ENCODE measurements around the gene TIMM29.

Gene TIMM29

DNA sequence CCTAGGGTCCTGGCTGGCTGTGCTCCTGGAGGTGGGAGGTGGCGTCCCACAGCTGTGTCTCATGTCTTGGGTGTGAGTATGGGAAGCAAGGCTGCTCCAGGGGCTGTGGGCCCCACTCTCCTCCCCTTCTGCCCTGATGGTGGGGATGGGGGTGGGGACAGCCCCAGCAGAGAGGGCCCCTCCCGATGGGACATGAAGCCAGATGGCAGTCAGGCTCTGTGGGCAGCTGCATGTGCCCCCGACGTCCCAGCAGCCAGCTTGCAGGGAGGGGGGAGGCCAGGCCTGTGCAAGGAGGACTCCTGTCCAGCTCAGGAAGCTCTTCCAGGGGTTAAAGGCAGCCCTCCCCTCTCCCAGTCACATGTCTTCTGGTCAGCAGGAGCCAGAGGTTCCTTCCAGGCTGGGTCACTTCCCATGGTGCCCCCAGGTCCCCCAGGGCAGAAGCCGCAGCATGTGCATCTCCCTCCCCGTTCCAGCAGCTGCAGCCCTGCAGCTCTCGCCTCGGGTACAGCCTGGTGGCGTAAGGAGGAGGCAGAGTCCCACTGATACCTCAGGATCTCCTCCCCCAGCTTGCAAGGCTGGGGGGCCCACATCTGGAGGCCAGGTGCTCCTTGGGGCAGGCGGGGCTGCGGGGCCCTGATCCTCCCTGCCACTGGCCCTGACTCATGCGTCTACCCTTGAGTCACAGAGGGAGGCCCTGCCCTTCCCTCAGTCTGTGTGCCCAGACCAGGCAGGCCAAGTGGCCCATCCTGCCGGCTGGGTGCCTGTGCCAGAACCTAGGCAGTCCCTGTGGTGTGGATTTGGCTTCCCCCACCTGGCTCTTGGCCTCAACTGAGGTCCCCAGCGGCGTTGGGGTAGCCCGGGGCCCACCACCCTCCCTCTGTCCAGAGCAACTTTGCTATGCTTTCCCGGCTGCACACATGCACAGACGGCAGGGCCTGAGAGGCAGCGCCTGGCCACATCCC lies 13.2 kb upstream of the TIMM29 start:
- Histone ChIP-seq H3K27ac (ENCODE audit: low read length) (no peak overlapping the region), H3K4me1 (ENCODE audit: control insufficient read depth in 1 of 2, insufficient read depth in 2 of 2, low read length in 2 of 2) (no peaks in the 10 kb centered on the region), H3K4me3 (ENCODE audit: low read depth in 1 of 2, low read length in 2 of 2) (no peak overlapping the region), H3K9me3 (ENCODE audit: control insufficient read depth in 1 of 2, low read length in 2 of 2) (no peaks in the 10 kb centered on the region), H3K36me3 (ENCODE audit: control insufficient read depth in 1 of 2, insufficient read depth in 2 of 2, low read length in 2 of 2) (peaks cover 25 to 76% of the 10 kb centered on the region in 2 donors), H3K27me3 (ENCODE audit: low read depth, low read length) (no peaks in the 10 kb centered on the region)

DNA sequence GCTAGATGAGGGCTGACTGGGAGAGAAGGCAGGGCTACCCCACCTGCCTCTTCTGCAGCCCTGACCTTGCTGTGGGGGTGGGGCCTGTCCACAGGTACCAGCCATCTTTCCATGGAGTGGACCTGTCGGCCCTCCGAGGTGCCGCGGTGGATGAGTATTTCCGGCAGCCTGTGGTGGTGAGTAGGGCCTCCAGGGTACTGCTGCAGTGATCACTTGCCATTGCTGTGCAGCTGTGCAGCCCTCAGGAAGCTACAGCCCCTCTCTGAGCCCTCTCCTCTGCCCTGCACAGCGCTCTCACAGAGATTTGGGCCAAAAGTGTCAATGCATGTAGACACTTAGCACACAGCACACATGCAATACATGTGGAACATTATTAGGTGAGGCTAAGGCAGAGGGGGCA lies 12.0 kb upstream of the TIMM29 start:
- Histone ChIP-seq H3K27ac (ENCODE audit: low read length) (no peak overlapping the region), H3K4me3 (ENCODE audit: low read depth in 1 of 2, low read length in 2 of 2) (no peak overlapping the region), H3K27me3 (ENCODE audit: low read depth, low read length) (no peaks in the 10 kb centered on the region), H3K36me3 (ENCODE audit: control insufficient read depth in 1 of 2, insufficient read depth in 2 of 2, low read length in 2 of 2) (peaks cover 25 to 80% of the 10 kb centered on the region in 2 donors), H3K4me1 (ENCODE audit: control insufficient read depth in 1 of 2, insufficient read depth in 2 of 2, low read length in 2 of 2) (no peaks in the 10 kb centered on the region), H3K9me3 (ENCODE audit: control insufficient read depth in 1 of 2, low read length in 2 of 2) (no peaks in the 10 kb centered on the region)

DNA sequence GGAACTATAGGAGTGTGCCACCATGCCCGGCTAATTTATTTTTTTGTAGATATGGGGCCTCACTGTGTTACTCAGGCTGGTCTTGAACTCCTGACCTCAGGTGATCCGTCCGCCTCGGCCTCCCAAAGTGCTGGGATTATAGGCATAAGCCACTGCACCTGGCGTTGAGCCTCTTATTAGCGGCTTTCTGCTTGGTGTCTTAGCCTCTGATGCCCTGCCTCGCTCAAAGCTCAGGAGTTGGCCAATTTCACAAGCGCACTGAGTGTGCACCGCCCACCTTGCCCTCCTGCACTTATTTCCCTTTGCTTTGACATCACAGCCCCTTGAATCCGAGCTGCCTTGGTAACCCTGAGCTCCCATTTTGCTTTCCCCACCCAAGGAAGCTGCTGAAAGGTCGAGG lies 10.3 kb upstream of the TIMM29 start:
- Histone ChIP-seq H3K27ac (ENCODE audit: low read length) (no peak overlapping the region), H3K4me3 (ENCODE audit: low read depth in 1 of 2, low read length in 2 of 2) (no peak overlapping the region), H3K27me3 (ENCODE audit: low read depth, low read length) (no peaks in the 10 kb centered on the region), H3K9me3 (ENCODE audit: control insufficient read depth in 1 of 2, low read length in 2 of 2) (no peaks in the 10 kb centered on the region), H3K36me3 (ENCODE audit: control insufficient read depth in 1 of 2, insufficient read depth in 2 of 2, low read length in 2 of 2) (peaks cover 25 to 82% of the 10 kb centered on the region in 2 donors), H3K4me1 (ENCODE audit: control insufficient read depth in 1 of 2, insufficient read depth in 2 of 2, low read length in 2 of 2) (no peaks in the 10 kb centered on the region)

DNA sequence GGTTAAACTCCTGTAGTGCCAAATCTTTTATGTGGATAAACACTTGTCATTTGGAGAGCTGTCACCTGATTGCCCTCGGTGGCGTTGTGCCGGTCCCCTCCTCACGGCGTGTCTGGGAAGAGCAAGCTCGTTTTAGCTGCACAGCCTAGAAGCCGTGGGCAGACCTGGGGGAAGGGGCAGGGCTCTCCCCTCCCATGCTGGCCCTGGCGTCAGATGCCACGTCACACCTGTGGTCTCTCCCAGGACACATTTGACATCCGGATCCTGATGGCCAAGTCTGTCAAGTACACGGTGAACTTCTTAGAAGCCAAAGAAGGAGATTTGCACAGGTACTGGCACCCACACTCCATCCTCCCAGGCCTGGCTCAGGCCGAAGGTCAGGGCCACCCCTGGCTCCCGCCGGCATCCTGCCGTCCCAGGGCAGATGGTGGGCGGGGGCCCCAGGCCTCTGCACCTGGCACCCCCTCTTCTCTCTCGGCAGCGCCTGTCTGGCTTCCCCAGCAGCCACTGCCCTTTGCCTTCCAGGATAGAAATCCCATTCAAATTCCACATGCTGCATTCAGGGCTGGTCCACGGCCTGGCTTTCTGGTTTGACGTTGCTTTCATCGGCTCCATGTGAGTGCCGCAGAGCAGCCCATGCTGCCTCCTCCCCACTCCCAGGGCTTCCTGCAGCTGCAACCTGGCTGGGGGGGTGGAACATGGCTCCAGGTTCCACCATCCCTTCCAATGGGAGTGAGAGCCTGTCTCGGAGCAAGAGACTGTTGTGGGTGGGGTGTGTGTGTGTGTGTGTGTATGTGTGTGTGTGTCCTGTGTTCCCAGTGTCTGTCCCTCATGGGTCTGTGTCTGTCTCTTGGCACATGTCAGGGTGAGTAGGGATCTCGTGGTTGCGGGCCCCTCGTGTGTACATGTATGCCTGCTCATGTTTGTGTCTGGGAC lies 9.0 kb upstream of the TIMM29 start:
- Histone ChIP-seq H3K27ac (ENCODE audit: low read length) (no peak overlapping the region), H3K27me3 (ENCODE audit: low read depth, low read length) (no peaks in the 10 kb centered on the region), H3K4me1 (ENCODE audit: control insufficient read depth in 1 of 2, insufficient read depth in 2 of 2, low read length in 2 of 2) (no peaks in the 10 kb centered on the region), H3K4me3 (ENCODE audit: low read depth in 1 of 2, low read length in 2 of 2) (no peak overlapping the region), H3K36me3 (ENCODE audit: control insufficient read depth in 1 of 2, insufficient read depth in 2 of 2, low read length in 2 of 2) (peaks cover 25 to 82% of the 10 kb centered on the region in 2 donors), H3K9me3 (ENCODE audit: control insufficient read depth in 1 of 2, low read length in 2 of 2) (no peaks in the 10 kb centered on the region)

DNA sequence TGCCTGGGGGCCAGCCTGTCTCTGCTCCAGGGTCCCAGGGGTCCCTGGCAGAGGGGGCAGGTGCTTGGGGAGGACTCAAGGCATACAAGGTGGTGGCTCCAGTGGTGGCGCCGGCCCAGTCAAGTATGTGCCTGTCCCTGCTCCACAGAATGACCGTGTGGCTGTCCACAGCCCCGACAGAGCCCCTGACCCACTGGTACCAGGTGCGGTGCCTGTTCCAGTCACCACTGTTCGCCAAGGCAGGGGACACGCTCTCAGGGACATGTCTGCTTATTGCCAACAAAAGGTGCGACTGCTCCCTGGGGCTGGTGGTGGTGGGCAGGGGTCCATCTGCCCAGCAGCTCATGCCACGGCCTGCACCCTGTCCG lies 8.3 kb upstream of the TIMM29 start:
- H3K4me1 ChIP-seq (ENCODE audit: control insufficient read depth in 1 of 2, insufficient read depth in 2 of 2, low read length in 2 of 2) = no peaks in the 10 kb centered on the region
- H3K9me3 ChIP-seq (ENCODE audit: control insufficient read depth in 1 of 2, low read length in 2 of 2) = no peaks in the 10 kb centered on the region
- H3K27ac ChIP-seq (ENCODE audit: low read length) = no peak overlapping the region
- no peak overlapping the region for H3K4me3 ChIP-seq (ENCODE audit: low read depth in 1 of 2, low read length in 2 of 2)
- H3K36me3 ChIP-seq (ENCODE audit: control insufficient read depth in 1 of 2, insufficient read depth in 2 of 2, low read length in 2 of 2) = peaks cover 25 to 76% of the 10 kb centered on the region in 2 donors
- H3K27me3 ChIP-seq (ENCODE audit: low read depth, low read length) = no peaks in the 10 kb centered on the region

DNA sequence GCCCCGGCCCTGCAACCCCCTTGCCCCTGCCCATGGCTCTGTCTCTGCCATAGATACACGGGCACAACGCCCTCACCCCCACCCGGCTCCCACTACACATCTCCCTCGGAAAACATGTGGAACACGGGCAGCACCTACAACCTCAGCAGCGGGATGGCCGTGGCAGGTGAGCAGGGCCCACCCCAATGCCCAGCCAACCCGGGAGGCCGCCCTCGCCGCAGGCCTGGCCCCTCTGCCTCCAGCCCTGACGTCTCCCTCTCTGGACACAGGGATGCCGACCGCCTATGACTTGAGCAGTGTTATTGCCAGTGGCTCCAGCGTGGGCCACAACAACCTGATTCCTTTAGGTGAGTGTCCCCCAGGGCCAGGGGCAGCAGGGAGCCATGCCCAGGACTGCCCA lies 7.8 kb upstream of the TIMM29 start:
- Histone ChIP-seq H3K27me3 (ENCODE audit: low read depth, low read length) (no peaks in the 10 kb centered on the region), H3K4me3 (ENCODE audit: low read depth in 1 of 2, low read length in 2 of 2) (no peak overlapping the region), H3K36me3 (ENCODE audit: control insufficient read depth in 1 of 2, insufficient read depth in 2 of 2, low read length in 2 of 2) (peaks cover 25 to 71% of the 10 kb centered on the region in 2 donors), H3K9me3 (ENCODE audit: control insufficient read depth in 1 of 2, low read length in 2 of 2) (no peaks in the 10 kb centered on the region), H3K27ac (ENCODE audit: low read length) (no peak overlapping the region), H3K4me1 (ENCODE audit: control insufficient read depth in 1 of 2, insufficient read depth in 2 of 2, low read length in 2 of 2) (no peaks in the 10 kb centered on the region)

GRCh38 chr19:10921199-10921909 lies 7.3 kb upstream of the TIMM29 start:
- no peak overlapping the region for H3K27ac ChIP-seq (ENCODE audit: low read length)
- H3K27me3 ChIP-seq (ENCODE audit: low read depth, low read length) = no peaks in the 10 kb centered on the region
- no peaks in the 10 kb centered on the region for H3K9me3 ChIP-seq (ENCODE audit: control insufficient read depth in 1 of 2, low read length in 2 of 2)
- H3K36me3 ChIP-seq (ENCODE audit: control insufficient read depth in 1 of 2, insufficient read depth in 2 of 2, low read length in 2 of 2) = peaks cover 20 to 66% of the 10 kb centered on the region in 2 donors
- no peaks in the 10 kb centered on the region for H3K4me1 ChIP-seq (ENCODE audit: control insufficient read depth in 1 of 2, insufficient read depth in 2 of 2, low read length in 2 of 2)
- no peak overlapping the region for H3K4me3 ChIP-seq (ENCODE audit: low read depth in 1 of 2, low read length in 2 of 2)

GRCh38 chr19:10921910-10922637 lies 6.5 kb upstream of the TIMM29 start:
- H3K9me3 ChIP-seq (ENCODE audit: control insufficient read depth in 1 of 2, low read length in 2 of 2) = no peaks in the 10 kb centered on the region
- H3K4me3 ChIP-seq (ENCODE audit: low read depth in 1 of 2, low read length in 2 of 2) = no peak overlapping the region
- H3K36me3 ChIP-seq (ENCODE audit: control insufficient read depth in 1 of 2, insufficient read depth in 2 of 2, low read length in 2 of 2) = peaks cover 16 to 61% of the 10 kb centered on the region in 2 donors
- H3K4me1 ChIP-seq (ENCODE audit: control insufficient read depth in 1 of 2, insufficient read depth in 2 of 2, low read length in 2 of 2) = no peaks in the 10 kb centered on the region
- H3K27ac ChIP-seq (ENCODE audit: low read length) = no peak overlapping the region
- H3K27me3 ChIP-seq (ENCODE audit: low read depth, low read length) = no peaks in the 10 kb centered on the region

DNA sequence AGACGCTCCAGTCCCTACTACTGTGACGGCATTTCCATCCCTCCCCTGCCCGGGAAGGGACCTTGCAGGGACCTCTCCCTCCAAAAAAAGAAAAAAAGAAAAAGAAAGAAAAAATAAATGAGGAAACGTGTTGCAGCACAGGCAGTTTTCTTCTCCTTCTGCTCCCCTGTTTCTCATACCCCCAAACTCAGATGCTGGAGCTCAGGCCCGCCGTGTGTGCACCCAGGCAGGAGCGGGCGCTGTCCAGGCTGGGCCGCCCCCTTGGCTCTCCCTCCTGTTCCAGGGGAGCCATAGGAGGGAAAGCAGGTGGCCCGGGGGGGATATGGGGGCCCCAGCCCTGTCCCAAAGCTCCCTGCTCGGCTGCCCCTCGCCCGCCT lies 6.0 kb upstream of the TIMM29 start:
- Histone ChIP-seq H3K9me3 (ENCODE audit: control insufficient read depth in 1 of 2, low read length in 2 of 2) (no peaks in the 10 kb centered on the region), H3K27ac (ENCODE audit: low read length) (no peak overlapping the region), H3K27me3 (ENCODE audit: low read depth, low read length) (no peaks in the 10 kb centered on the region), H3K4me1 (ENCODE audit: control insufficient read depth in 1 of 2, insufficient read depth in 2 of 2, low read length in 2 of 2) (peaks cover 0 to 5% of the 10 kb centered on the region in 2 donors), H3K36me3 (ENCODE audit: control insufficient read depth in 1 of 2, insufficient read depth in 2 of 2, low read length in 2 of 2) (peaks cover 16 to 61% of the 10 kb centered on the region in 2 donors), H3K4me3 (ENCODE audit: low read depth in 1 of 2, low read length in 2 of 2) (no peak overlapping the region)

DNA sequence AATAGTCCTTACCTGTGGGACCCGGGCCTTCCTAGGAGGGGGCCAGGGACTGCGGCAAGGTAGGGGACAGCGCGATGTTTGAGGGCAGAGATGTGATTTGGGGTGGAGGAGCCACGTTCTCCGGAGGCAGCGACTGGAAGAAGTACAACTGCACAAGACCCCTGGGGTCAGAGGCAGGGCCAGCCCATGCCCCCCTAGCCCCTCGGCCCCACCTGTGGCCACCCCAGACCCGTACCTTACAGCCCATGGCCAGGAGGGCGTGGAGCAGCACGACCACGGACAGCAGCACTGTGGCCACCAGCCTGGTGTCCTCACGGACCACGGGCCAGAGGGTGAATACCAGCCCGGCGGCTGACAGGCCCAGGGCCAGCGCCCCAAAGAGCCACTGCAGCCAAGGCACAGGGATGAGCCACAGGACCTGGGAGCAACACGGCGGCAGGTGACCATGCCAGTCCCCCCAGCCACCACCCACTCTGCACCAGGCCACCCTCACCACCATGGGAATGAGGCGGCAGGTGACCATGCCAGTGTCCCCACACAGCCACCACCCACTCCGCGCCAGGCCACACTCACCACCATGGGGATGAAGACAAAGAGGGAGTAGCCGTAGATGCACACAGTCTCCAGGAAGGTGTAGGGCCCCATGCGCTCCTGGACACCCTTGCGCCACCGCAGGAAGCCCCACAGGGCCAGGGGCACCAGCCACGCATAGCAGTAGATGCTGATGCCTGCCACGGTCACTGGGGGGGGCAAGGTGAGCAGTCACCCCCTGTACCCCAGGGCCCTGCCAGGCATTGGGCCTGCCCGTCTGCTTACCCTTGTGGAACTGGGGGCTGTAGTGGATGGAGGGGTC lies 5.1 kb upstream of the TIMM29 start:
- H3K9me3 ChIP-seq (ENCODE audit: control insufficient read depth in 1 of 2, low read length in 2 of 2) = no peaks in the 10 kb centered on the region
- no peaks in the 10 kb centered on the region for H3K27me3 ChIP-seq (ENCODE audit: low read depth, low read length)
- H3K4me1 ChIP-seq (ENCODE audit: control insufficient read depth in 1 of 2, insufficient read depth in 2 of 2, low read length in 2 of 2) = peaks cover 0 to 10% of the 10 kb centered on the region in 2 donors
- H3K27ac ChIP-seq (ENCODE audit: low read length) = no peak overlapping the region
- H3K4me3 ChIP-seq (ENCODE audit: low read depth in 1 of 2, low read length in 2 of 2) = no peak overlapping the region
- peaks cover 13 to 56% of the 10 kb centered on the region in 2 donors for H3K36me3 ChIP-seq (ENCODE audit: control insufficient read depth in 1 of 2, insufficient read depth in 2 of 2, low read length in 2 of 2)

Measured in muscle layer of duodenum (tissue), 2 donors.